ENCODE measurements around the gene KCNJ10.

DNA sequence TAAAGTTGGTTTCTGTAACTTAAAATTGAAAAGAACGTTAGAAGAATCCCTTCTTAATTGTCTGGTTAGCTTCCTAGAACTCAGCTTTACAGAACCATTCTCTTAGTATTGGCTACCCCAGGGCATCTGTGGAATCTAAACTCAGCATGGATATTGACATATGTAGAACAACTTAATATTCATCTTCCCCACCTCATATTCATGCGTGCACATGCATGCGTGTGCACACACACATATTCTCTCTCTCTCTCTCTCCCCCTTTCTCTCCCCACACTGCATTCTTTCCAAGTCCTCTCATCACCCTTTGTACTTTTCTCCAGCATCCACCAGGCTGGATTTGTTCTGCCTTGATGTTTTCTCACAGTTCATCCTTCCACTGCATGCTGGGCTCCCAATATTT, 51.6 kb downstream of the KCNJ10 start:
- TF ChIP-seq, protein P1, sequence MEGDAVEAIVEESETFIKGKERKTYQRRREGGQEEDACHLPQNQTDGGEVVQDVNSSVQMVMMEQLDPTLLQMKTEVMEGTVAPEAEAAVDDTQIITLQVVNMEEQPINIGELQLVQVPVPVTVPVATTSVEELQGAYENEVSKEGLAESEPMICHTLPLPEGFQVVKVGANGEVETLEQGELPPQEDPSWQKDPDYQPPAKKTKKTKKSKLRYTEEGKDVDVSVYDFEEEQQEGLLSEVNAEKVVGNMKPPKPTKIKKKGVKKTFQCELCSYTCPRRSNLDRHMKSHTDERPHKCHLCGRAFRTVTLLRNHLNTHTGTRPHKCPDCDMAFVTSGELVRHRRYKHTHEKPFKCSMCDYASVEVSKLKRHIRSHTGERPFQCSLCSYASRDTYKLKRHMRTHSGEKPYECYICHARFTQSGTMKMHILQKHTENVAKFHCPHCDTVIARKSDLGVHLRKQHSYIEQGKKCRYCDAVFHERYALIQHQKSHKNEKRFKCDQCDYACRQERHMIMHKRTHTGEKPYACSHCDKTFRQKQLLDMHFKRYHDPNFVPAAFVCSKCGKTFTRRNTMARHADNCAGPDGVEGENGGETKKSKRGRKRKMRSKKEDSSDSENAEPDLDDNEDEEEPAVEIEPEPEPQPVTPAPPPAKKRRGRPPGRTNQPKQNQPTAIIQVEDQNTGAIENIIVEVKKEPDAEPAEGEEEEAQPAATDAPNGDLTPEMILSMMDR (IDR thresholded peaks at IDR 0.05) = no peak
- no peak for TF ChIP-seq ZFX (IDR thresholded peaks at IDR 0.05; ENCODE audit: borderline replicate concordance)

Data from 22Rv1 (cell line).